Measurements from ENCODE around the gene FAM219B. TPM values are rescaled to one million over a fixed set of nuclear protein-coding genes. Genes with fewer than 3 reads are reported as not detected.

FAM219B gene
- total and polyA plus RNA-seq, 2 donors: 25.5 to 28.0 TPM

- Histone ChIP-seq H3K4me3 (ENCODE audit: low read length in 2 of 2) (no peak overlapping the region), H3K27ac (ENCODE audit: low read depth in 1 of 2, low read length in 1 of 2) (no peak overlapping the region), H3K27me3 (ENCODE audit: control insufficient read depth in 2 of 2, insufficient read depth in 1 of 2, low read length in 1 of 2) (no peaks in the 10 kb centered on the region), H3K4me1 (ENCODE audit: control insufficient read depth in 2 of 2, insufficient read depth in 2 of 2, low read length in 2 of 2) (peaks cover 0 to 10% of the 10 kb centered on the region in 2 donors), H3K36me3 (ENCODE audit: control insufficient read depth in 2 of 2, insufficient read depth in 2 of 2, low read length in 1 of 2) (peaks cover 72 to 75% of the 10 kb centered on the region in 2 donors), H3K9me3 (ENCODE audit: control insufficient read depth in 2 of 2, insufficient read depth in 1 of 2, low read length in 1 of 2) (no peaks in the 10 kb centered on the region)
- 96% methylated on average over 4 of the region's 4 CpGs for WGBS
- no peak for DNase-seq (ENCODE audit: low read depth in 6 of 9, low spot score in 9 of 9)
Observed at GRCh38 chr15:74850393-74850792, 56.3 kb downstream of the FAM219B start.

Other genes starting within 250 kb of the FAM219B start
- 10.1 TPM for gene EDC3, start 210.8 kb downstream of the FAM219B start, total RNA-seq
- gene EDC3, start 210.8 kb downstream of the FAM219B start, polyA plus RNA-seq: 14.6 TPM
- gene CYP1A1, start 181.3 kb downstream of the FAM219B start, total RNA-seq: 0.09 TPM
- gene CYP1A1, start 181.3 kb downstream of the FAM219B start, polyA plus RNA-seq: 0.11 TPM
- not detected for gene CYP1A2, start 158.0 kb downstream of the FAM219B start, total RNA-seq
- gene CYP1A2, start 158.0 kb downstream of the FAM219B start, polyA plus RNA-seq: 0.05 TPM
- gene CSK, start 124.8 kb downstream of the FAM219B start, total RNA-seq: 39.2 TPM
- 94.4 TPM for gene CSK, start 124.8 kb downstream of the FAM219B start, polyA plus RNA-seq
- not detected for gene LMAN1L, start 94.0 kb downstream of the FAM219B start, total RNA-seq
- 0.41 TPM for gene LMAN1L, start 94.0 kb downstream of the FAM219B start, polyA plus RNA-seq
- 0.05 TPM for gene CPLX3, start 80.2 kb downstream of the FAM219B start, total RNA-seq
- 1.1 TPM for gene CPLX3, start 80.2 kb downstream of the FAM219B start, polyA plus RNA-seq
- gene ULK3, start 63.7 kb downstream of the FAM219B start, total RNA-seq: 26.0 TPM
- gene ULK3, start 63.7 kb downstream of the FAM219B start, polyA plus RNA-seq: 59.4 TPM
- 15.7 TPM for gene SCAMP2, start 33.5 kb downstream of the FAM219B start, total RNA-seq
- 35.2 TPM for gene SCAMP2, start 33.5 kb downstream of the FAM219B start, polyA plus RNA-seq
- gene MPI, start 16.8 kb downstream of the FAM219B start, total RNA-seq: 36.1 TPM
- 22.2 TPM for gene MPI, start 16.8 kb downstream of the FAM219B start, polyA plus RNA-seq
- gene COX5A, start 31.2 kb upstream of the FAM219B start, total RNA-seq: 65.5 TPM
- 191 TPM for gene COX5A, start 31.2 kb upstream of the FAM219B start, polyA plus RNA-seq
- 3.5 TPM for gene RPP25, start 49.9 kb upstream of the FAM219B start, total RNA-seq
- gene RPP25, start 49.9 kb upstream of the FAM219B start, polyA plus RNA-seq: 6.7 TPM
- 2.3 TPM for gene SCAMP5, start 88.7 kb upstream of the FAM219B start, total RNA-seq
- 8.4 TPM for gene SCAMP5, start 88.7 kb upstream of the FAM219B start, polyA plus RNA-seq
- gene PPCDC, start 116.7 kb upstream of the FAM219B start, total RNA-seq: 11.3 TPM
- 20.9 TPM for gene PPCDC, start 116.7 kb upstream of the FAM219B start, polyA plus RNA-seq